ENCODE measurements around the gene ACADSB. TPM values are rescaled to one million over a fixed set of nuclear protein-coding genes. Genes with fewer than 3 reads are reported as not detected.

ACADSB gene
- polyA plus RNA-seq (ENCODE audit: insufficient read length in 12 of 12) = 10 to 100 TPM in 10 of 12 donors, 1 to 10 TPM in 1, not detected in 1; 9.4 to 18.1 (median 14.9) TPM
- long read RNA-seq, donor 1, full-length matches to known transcripts = 4 of 4 reads
- long read RNA-seq, donor 1, partial matches to known transcripts = 0 of 4 reads
- long read RNA-seq, donor 1, other reads (novel, unspliced or antisense) = 0 of 4 reads
- long read RNA-seq, donor 2, full-length matches to known transcripts = 4 of 4 reads
- long read RNA-seq, donor 2, partial matches to known transcripts = 0 of 4 reads
- long read RNA-seq, donor 2, other reads (novel, unspliced or antisense) = 0 of 4 reads
- long read RNA-seq, donor 3, full-length matches to known transcripts = 2 of 2 reads
- long read RNA-seq, donor 3, partial matches to known transcripts = 0 of 2 reads
- long read RNA-seq, donor 3, other reads (novel, unspliced or antisense) = 0 of 2 reads
- long read RNA-seq, donor 4, partial matches to known transcripts = 0 of 1 reads
- long read RNA-seq, donor 4, other reads (novel, unspliced or antisense) = 0 of 1 reads
- long read RNA-seq, donor 5 = 0 reads
- long read RNA-seq, donor 6, full-length matches to known transcripts = 4 of 4 reads
- long read RNA-seq, donor 6, partial matches to known transcripts = 0 of 4 reads
- long read RNA-seq, donor 6, other reads (novel, unspliced or antisense) = 0 of 4 reads
- long read RNA-seq, donor 7 = 0 reads
- long read RNA-seq, donor 8, full-length matches to known transcripts = 6 of 11 reads
- long read RNA-seq, donor 8, partial matches to known transcripts = 5 of 11 reads
- long read RNA-seq, donor 8, other reads (novel, unspliced or antisense) = 0 of 11 reads
- long read RNA-seq, donor 9, full-length matches to known transcripts = 3 of 3 reads
- long read RNA-seq, donor 9, partial matches to known transcripts = 0 of 3 reads
- long read RNA-seq, donor 9, other reads (novel, unspliced or antisense) = 0 of 3 reads
- long read RNA-seq, donor 10 = 0 reads
- long read RNA-seq, donor 11, full-length matches to known transcripts = 1 of 1 reads
- long read RNA-seq, donor 11, partial matches to known transcripts = 0 of 1 reads
- long read RNA-seq, donor 11, other reads (novel, unspliced or antisense) = 0 of 1 reads

- DNase-seq = peak; percentile 96
Measured at GRCh38 chr10:123008355-123009104, at the start of gene ACADSB, which contains the start of gene IKZF5. TSS of gene ACADSB (plus strand) at chr10:123009006. CDS start at chr10:123009030, 24 bp downstream. TSS of gene IKZF5 (minus strand) at chr10:123008795. CDS start at chr10:122998625, 10,170 bp downstream.

GRCh38 chr10:122962405-122962804 lies 46.4 kb upstream of the ACADSB start:
- no peak for DNase-seq

- no peak for DNase-seq
Measured at GRCh38 chr10:122966879-122967278, 41.9 kb upstream of the ACADSB start.

- no peak for DNase-seq
Measured at GRCh38 chr10:122968698-122969097, 40.1 kb upstream of the ACADSB start.

- DNase-seq = no peak
Measured at GRCh38 chr10:122974023-122974422, 34.8 kb upstream of the ACADSB start.

GRCh38 chr10:122974543-122975064 lies 34.2 kb upstream of the ACADSB start:
- DNase-seq = no peak

GRCh38 chr10:122980209-122981065 lies 28.4 kb upstream of the ACADSB start, which contains the start of gene PSTK:
TSS of gene PSTK (plus strand) at chr10:122980401. CDS start at chr10:122980480, 79 bp downstream.
- DNase-seq = peak; percentile 96

- peak; percentile 25 for DNase-seq
Measured at GRCh38 chr10:122981066-122981464, 27.7 kb upstream of the ACADSB start.

GRCh38 chr10:122983898-122984297 lies 24.9 kb upstream of the ACADSB start:
- no peak for DNase-seq

GRCh38 chr10:122984708-122985107 lies 24.1 kb upstream of the ACADSB start:
- no peak for DNase-seq

- no peak for DNase-seq
Measured at GRCh38 chr10:122986335-122986734, 22.5 kb upstream of the ACADSB start.

- DNase-seq = no peak
Measured at GRCh38 chr10:122988501-122988900, 20.3 kb upstream of the ACADSB start.

- no peak for DNase-seq
Measured at GRCh38 chr10:122990278-122990677, 18.5 kb upstream of the ACADSB start.

GRCh38 chr10:122992031-122992585 lies 16.7 kb upstream of the ACADSB start:
- DNase-seq = no peak

GRCh38 chr10:122993797-122994336 lies 14.9 kb upstream of the ACADSB start:
- DNase-seq = no peak

- DNase-seq = no peak
Measured at GRCh38 chr10:122995936-122996335, 12.9 kb upstream of the ACADSB start.

- DNase-seq = no peak
Measured at GRCh38 chr10:122997864-122998263, 10.9 kb upstream of the ACADSB start.

GRCh38 chr10:122998360-122998917 lies 10.4 kb upstream of the ACADSB start:
- DNase-seq = no peak

- DNase-seq = no peak
Measured at GRCh38 chr10:122998934-122999333, 9.9 kb upstream of the ACADSB start.

Measured in muscle of arm (tissue), 14 donors.